Skin of body (tissue), 2 donors: ENCODE data around the gene KRT6B. TPM values are rescaled to one million over a fixed set of nuclear protein-coding genes. Genes with fewer than 3 reads are reported as not detected.
"Not testable (repeated sequence)": the region's sequence is repeated elsewhere in the genome, so short reads cannot be mapped to it uniquely, and the experiment has no call there.

Experiments
- DNase-seq: peaks from one replicate; lab custom pipeline; 2025; lab: John Stamatoyannopoulos, UW
- total RNA-seq: library from RNA; depleted of rRNA; stranded (reverse); fragments of >200 nt; gene quantifications from one replicate; pipeline ENCODE4 v1.2.3, GENCODE V29; 2014

KRT6B gene
- total RNA-seq, result 204 TPM

DNA sequence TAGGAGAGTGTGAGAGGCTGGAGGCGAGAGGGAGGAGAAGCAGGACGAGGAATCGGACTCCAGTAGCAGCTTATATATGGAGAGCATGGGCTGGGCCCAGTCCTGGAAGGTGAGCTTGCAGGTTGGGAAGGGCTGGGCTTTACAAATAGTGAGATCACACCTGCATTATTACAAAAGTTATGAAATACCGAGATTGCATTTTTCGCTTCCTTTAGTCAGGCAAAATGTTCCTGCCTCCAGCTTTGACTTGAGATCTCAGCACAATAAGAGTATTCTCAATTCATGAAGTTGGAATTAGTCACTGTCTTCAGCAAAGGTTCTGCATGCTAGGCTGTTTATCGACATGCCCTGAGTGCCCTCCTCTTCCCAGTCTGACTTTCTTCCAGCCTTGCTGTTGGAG is at the start of gene KRT6B:
KRT6B (minus strand) TSS at position 46 of the 400 bp plus-strand sequence. CDS start 68 bp downstream, outside the sequence.
- no peak for DNase-seq

DNA sequence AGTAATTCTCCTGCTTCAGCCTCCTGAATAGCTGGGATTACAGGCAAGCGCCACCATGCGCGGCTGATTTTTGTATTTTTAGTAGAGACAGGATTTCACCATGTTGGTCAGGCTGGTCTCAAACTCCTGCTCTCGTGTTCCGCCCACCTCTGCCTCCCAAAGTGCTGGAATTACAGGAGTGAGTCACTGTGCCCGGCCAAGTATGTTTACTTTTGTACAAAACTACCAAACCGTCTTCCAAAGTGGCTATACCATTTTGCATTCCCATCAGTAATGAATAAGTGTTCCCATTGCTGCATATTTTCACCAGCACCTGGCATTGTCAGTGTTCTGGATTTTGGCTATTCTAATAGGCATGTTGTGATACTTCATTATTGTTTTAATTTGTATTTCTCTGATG is 49.5 kb upstream of the KRT6B start:
- DNase-seq, result no peak

DNA sequence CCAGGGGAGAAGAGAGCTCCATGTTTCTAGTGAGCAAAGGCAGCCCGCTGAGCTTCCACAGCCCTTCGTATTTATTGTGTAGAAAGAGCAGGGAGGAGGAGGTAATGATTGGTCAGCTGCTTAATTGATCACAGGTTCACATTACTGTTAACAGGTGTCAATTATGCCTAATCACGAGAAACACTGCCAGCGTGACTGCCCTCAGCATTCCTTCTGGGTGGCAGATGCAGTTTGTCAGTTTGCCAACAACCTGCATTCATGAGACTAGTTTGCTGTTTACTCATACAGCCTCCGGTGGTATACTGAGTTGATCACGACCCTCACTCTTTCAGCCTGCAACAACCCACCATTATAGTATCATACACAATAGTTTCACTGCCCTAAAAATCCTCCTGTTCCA is 48.6 kb upstream of the KRT6B start:
- DNase-seq, result not testable (repeated sequence)

DNA sequence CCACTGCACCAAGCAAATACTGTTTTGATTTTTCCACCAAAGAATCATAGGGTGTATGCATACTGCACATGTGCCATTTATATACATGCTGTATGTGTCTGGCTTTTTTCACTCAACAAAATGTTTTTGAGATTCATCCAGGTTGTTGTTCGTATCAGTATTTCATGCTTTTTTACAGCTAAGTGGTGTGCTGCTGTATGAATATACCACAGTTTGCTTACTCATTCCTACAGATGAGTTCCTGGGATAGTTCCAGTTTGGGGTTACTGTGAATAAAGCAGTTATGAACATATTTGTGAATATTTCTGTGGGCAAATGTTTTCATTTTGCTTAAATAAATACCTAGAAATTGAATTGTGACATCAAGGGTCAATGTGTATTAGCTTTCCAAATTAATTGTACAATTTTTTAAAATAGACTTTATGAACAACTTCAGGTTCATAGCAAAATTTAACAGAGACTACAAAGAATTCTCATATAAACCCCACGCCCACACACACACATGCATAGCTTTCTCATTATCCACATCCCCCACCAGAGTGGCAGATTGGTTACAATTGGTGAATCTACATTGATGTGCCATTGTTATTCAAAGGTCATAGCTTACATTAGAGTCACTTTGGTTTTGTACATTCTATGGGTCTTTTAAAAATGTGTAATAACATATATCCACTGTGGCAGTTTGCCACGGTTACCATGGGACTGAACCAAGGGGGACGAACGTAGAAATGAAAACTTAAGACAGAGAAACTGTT is 48.0 kb upstream of the KRT6B start:
- no peak for DNase-seq

DNA sequence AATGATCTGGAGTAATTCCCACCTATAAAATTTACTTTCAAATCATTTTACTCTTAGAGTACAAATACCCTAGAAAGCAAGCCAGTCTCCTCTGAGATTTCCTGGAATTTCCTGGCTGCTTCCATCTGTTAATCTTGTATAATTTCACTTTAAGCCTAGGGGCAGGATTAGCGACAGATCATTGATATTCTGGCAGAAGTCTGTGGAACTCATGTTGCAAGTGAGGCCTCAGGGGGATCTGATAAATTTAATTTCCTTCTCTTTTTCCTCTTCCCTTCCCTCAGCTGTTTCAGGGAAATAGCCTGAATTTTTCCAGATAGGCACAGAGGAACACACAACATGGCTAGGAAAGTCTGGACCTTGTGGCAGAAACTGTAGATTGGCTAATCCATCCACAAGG is 47.0 kb upstream of the KRT6B start:
- no peak for DNase-seq

DNA sequence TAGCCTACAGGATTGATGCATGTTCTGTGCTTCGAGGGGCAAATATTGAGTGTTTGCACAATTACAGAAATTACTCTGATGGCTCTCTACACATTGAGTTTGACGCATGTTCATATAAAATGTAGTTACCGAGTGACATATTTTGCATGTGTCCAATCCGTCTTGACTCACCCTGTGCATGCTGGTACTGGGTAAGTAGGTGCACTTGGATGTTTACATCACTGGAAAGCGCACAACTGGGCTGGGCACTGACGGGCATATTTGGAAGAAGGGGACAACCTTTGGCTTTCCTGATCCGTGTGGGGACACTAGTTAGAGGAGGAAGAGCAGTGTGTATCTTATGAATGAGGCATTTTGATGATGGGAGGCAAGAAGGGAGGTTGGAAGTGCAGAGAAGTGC is 46.0 kb upstream of the KRT6B start:
- DNase-seq, result no peak

DNA sequence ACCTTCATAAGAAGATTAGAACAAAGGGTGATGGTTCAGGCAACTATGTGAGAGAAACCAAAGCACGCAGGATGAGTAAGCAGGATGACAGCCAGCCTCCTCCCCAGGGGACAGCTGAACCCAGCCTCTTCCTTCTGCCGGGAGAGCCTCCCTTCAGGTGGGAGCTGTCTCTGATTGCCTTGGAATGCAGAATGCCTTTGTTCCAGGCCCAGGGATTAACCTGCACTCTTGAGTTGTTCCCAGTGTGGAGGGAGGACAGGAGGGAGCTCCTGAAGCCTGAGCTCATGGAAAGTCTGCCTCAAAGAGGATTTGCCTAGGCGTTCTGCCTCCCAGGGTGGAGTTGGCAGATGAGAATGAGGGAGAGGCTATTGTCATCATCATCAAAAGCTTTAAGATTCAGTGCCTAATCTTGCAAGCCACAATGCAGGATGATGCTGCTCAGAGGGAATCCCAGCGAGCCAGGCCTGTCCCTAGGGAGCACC is 44.7 kb upstream of the KRT6B start:
- DNase-seq, result no peak

DNA sequence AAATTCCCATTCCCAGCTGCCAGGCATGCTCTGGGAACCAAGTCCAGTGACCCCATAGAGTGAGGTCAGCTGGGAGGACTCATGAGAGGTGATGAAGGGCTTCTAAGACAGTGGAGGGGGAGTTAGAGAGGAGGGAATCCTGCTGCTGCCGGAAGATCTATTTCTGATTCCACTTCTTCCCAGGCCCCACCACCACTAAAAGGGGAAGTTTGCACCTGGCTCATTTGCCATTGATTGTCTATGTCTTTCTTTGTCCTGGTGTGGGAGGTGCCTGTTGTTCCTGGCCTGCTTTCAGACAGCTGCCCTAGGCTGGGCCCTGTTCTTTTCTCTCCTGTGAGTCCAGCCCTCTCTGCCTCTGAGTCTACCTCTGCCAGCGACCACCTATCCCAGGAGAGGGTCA is 44.1 kb upstream of the KRT6B start:
- no peak for DNase-seq

DNA sequence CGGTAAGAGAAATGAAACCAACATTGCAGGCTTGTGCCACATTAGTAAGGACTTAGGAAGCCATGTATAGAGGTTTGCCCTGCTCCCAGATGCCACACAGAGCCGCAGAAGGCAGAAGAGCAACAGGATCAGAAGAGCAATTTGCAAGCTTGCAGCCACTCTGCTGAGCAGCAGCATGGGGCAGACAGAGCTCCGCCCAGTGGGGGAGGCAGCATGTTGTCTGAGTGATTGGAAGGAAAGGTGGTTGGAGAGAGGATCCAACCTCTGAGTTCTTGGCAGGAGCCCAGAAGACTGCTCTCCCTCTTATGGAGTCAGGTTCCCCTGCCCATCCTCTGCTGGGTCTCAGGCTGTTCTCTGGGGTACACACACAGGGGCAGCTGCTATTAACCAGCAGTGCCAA is 43.4 kb upstream of the KRT6B start:
- no peak for DNase-seq

DNA sequence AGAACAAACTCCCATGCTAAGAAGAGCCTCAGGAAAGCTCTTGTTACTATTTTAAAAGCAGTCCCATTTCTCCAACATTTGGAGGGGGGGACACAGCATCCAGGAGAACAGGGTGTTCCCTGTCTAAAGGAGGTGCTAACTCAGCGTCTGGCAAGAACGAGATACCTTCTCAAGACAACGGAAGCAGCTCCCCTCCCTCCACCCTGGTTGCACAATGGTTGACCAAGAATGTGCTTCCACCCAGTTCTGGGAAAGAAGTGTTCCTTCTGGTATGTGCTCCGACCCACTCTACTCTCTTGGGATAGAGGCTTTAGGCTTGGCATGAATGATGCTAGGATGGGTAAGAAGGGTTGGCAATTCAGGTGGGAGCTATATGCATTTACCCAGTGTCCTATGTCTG is 42.6 kb upstream of the KRT6B start:
- no peak for DNase-seq

DNA sequence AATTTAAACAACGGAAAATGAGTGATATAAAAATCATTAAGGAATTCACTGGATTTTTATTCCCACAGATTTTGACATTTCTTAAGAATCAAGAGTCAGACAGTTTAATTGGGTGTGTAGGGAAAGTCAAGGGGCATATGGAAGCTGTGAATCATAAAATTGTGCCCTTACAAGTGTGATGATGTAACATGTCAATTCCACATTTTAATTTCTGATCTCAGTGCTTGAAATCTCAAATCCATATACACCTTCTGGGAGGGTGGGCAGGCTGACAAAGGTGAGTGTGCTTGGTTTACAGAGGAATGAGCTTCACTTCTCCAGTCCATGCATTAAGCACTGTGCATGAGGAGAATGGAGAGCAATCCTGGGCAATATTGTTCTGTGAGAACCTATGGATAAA is 42.2 kb upstream of the KRT6B start:
- DNase-seq, result no peak

DNA sequence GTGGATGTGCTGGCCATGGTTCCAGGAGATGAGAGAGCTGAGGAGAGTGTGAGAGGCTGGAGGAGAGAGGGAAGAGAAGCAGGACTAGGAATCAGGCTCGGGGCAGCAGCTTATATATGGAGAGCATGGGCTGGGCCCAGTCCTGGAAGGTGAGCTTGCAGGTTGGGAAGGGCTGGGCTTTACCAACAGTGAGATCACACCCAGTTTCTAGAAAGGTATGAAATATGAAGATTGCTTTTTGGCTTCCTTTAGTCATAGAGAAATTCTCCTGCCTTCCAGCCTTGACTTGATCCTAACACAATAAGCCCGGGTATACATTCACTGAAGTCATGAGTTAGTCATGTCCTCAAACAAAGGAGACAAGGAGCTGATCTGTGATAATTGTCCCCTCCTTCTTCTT is 41.2 kb upstream of the KRT6B start, which contains the start of gene KRT6A:
KRT6A (minus strand) TSS at position 86 of the 400 bp plus-strand sequence; CDS start at position 17, 69 bp downstream.
- no peak for DNase-seq

DNA sequence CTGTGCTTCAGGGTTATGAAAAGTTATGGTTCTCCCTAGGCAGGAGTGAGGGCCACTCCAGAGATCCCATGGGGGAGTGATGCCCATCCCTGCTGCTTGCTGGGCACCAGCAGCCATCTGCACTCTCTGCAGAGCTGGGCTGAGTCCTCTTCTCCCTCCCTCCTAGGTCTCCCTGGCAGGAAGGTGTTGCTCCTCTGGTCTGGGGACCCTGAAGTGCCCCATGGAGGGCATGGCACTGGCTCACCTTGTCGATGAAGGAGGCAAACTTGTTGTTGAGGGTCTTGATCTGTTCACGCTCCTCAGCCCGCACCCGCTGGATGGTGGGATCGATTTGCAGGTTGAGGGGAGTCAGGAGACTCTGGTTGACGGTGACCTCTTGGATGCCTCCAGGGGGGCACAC is 40.5 kb upstream of the KRT6B start:
- DNase-seq, result not testable (repeated sequence)

DNA sequence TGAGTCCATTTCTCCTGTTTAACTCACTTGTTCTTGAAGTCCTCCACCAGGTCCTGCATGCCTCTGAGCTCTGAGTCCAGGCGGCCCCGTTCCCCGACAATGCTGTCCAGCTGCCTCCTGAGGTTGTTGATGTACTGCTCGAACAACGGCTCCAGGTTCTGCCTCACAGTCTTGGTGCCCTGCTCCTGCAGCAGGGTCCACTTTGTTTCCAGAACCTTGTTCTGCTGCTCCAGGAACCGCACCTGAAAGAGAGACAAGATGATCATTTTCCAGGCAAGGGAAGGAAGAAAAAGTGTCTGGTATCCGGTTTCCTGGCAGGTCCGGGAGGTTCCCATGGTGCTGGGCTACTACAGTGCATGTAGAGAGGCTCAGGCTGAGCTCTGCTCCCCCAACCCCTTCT is 39.5 kb upstream of the KRT6B start:
- DNase-seq, result not testable (repeated sequence)

DNA sequence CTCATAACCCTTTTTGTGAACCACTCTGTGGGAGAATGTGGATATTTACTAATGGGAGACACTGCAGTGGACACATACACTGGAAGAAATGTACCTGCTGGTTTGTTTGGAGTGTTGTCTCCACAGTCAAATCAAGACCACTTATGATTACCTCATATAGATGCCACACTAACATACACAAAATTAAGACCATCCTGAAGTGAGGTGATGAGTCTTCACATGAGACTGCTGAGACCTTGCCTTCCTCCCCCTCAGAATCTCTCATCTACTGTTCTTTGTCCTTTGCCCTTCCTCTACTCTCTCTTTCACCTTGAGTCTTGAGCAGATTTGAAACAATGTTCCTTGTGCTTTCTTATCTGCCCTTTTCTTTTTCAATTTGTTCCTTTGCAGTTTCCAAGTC is 36.8 kb upstream of the KRT6B start:
- DNase-seq, result no peak

DNA sequence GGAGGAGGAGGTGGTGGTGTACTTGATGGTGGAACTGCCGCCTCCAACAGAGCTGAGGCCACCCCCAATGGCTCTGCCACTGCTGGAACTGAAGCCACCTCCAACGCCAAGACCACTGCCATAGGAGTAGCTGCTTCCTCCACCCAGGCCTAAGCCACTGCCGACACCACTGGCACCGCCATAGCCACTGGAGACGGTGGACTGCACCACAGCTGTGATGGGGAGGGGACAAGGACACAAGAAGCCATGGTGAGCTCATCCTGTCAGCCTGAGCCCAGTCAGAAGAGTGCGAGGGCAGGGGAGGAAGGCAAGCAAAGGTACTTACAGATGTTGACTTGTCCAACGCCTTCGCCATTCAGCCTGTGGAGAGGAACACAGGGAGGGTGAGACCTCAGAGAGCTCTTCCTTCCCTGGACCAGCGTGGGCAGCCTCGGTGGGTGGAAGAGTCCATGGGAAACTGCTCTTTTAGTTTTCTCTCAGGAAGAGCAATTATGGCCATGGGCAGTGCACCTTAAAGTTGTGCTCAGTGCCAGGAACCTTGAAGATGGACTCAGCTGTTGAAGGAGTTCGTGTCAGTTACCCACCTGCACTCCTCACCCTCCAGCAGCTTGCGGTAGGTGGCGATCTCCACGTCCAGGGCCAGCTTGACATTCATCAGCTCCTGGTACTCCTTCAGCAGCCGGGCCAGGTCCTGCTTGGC is 35.9 kb upstream of the KRT6B start:
- not testable (repeated sequence) for DNase-seq

DNA sequence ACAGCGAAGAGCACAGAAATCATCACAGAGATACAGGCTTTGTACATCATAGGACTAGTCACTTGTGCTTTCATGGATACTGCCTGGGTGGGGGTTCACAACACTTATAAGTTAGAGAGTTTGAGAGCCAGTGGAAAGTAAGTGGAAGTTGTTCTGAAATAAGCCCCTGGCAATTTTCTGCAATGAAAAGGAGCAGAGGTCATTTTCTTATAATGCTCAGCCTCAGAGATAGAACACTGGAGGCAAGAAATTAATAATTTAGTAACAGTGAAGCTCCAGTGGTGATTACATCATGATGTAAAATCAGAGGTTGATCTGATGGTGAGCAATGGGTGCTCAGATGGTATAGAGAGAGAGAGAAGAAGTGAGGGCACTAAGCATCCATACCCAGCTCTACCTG is 35.3 kb upstream of the KRT6B start:
- DNase-seq, result no peak

DNA sequence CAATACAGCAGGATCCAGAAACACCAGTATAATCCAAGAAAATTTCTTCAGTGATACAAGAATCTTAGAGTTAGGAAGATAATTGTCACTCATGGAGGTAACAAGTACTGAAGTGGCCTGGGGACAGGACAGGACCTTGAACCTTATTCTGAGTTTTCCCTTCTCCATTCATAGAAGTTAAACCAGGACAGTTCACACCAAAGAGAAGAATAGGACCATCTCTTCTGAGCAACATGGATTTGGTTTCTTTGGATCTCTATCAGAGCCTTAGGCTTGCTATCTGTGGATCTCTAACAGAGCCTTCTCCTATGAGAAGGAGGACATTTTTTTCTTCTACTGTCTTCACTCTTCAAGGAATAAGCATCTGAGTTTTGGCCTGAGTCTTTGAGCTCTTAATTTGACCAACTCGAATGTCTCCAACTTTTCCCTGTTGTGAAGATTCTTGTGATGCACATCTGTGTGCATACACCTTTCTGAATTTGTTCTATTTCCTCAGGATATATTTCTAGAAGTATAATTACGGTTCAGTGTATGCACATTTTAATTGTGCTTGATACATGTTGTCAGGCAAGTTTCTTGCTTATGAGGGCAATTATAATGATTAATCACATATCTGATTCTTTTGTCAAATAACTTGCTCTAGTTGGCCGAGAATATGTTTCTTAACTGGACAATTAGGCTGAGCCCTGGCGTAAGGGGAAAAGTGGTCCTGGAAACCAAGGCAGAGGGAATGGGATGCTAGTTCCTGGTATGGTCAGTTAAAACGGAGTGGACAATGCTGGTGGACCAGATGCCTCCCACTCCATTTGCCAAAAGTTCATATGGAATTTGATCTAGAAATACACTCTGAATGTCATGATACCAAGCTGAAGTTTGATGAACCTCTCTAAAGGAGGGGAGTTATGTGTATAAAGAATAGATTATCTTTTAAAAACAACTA is 34.5 kb upstream of the KRT6B start:
- DNase-seq, result no peak

DNA sequence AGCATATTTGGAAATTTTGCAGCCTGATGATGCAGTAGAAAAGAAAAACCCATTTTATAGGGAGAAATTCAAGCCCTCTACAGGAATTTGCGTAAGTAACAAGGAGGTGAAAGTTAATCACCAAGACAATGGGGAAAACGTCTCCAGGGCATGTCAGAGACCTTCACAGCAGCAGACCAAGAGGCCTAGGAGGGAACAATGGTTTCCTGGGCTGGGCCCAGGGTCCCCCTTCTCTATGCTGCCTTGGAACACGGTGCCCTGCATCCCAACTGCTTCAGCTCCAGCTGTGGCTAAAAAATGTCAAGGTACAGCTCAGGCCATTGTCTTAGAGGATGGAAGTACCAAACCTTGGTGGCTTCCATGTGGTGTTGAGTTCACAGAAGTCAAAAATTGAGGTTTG is 28.1 kb upstream of the KRT6B start:
- no peak for DNase-seq

DNA sequence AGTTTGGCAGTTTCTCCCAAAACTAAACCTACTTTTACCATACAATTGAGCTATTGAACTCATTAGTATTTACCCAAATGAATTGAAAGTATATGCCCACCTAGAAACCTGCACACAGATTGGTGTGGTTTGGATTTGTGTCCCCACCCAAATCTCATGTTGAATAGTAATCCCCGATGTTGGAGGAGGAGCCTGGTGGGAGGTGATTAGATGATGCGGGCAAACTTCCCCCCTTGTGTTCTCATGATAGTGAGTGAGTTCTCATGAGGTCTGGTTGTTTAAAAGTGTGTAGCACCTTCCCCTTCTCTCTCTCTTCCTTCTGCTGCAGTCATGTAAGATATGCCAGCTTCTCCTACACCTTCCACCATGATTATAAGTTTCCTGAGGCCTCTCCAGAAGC is 25.7 kb upstream of the KRT6B start:
- no peak for DNase-seq

DNA sequence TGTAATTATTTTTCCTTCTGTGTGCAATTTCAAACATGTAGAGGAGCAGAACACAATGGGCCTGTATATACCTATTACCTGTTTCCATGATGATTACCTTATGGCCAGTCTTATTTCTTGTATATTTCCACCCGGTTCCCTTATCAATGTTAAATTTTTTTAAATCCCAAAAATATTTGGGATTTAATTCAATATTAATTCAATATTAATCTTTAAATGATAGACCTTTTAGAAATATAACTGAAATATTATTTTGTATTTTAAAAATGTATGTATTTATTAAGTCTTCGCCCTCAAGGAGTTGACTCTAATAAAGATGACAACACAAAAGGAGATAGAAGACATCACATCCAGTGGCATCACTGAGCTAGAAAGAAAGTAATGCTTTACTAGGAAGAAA is 22.3 kb upstream of the KRT6B start:
- DNase-seq, result no peak

DNA sequence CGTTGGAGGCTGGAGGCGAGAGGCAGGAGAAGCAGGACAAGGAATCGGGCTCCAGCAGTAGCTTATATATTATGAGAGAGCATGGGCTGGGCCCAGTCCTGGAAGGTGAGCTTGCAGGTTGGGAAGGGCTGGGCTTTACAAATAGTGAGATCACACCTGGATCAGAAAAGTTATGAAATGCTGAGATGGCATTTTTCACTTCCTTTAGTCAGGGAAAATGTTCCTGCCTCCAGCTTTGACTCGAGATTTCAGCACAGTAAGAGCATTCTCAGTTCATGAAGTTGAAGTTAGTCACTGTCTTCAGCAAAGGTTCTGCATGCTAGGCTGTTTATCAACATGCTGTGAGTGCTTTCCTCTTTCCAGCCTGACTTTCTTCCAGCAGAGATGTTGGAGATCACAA is 21.8 kb upstream of the KRT6B start, which contains the start of gene KRT6C:
KRT6C (minus strand) TSS at position 38 of the 400 bp plus-strand sequence. CDS start 68 bp downstream, outside the sequence.
- no peak for DNase-seq
